PC-9 (cell line): ENCODE results near the gene CDKN2AIP.

ENCODE experiments used
- CTCF ChIP-seq: fragments of 200-600 bp; sonication (generic); conservative IDR thresholded peaks from 2 replicates; pipeline ENCODE4 v1.6.1; 2017; ENCODE audit warnings: mixed run types, antibody characterized with exemption, mild to moderate bottlenecking, moderate library complexity
- EZH2 ChIP-seq: fragments of 200-600 bp; sonication (generic); IDR thresholded peaks from 2 replicates; pipeline ENCODE4 v1.8.0; 2017; ENCODE audit warnings: antibody characterized with exemption, low read depth

- TF ChIP-seq CTCF (no peak), EZH2 (no peak)
Measured at GRCh38 chr4:183450108-183450507, 5.7 kb downstream of the CDKN2AIP start.
